ENCODE measurements around the gene PLXND1.
A peak's percentile ranks its signal among the peaks of the same experiment; 100 is the strongest.

Gene PLXND1

GRCh38 chr3:129605203-129605921, 1.1 kb downstream of the PLXND1 start:
- H3K4me3 ChIP-seq (ENCODE audit: low read depth in 1 of 2, low read length in 2 of 2) = peak overlapping the region; percentile 80 to 100
- no peaks in the 10 kb centered on the region for H3K27me3 ChIP-seq (ENCODE audit: insufficient read depth, low read length, poor library complexity)
- H2AFZ ChIP-seq (ENCODE audit: low read depth, low read length) = peak overlapping the region; percentile 76
- peaks cover 58% of the 10 kb centered on the region for H4K20me1 ChIP-seq (ENCODE audit: insufficient read depth, low read length)
- ATAC-seq (ENCODE audit: insufficient read depth, low read depth) = peak; percentile 64
- peak; percentile 69 for DNase-seq
- no peaks in the 10 kb centered on the region for H3K9me3 ChIP-seq (ENCODE audit: insufficient read depth, low read length, severe bottlenecking)
- peaks cover 74% of the 10 kb centered on the region for H3K4me1 ChIP-seq (ENCODE audit: insufficient read depth, low read length)
- peaks cover 51% of the 10 kb centered on the region for H3K36me3 ChIP-seq (ENCODE audit: insufficient read depth, low read length)
- H3K79me2 ChIP-seq (ENCODE audit: insufficient read depth, low read length) = peaks cover 67% of the 10 kb centered on the region
- peak overlapping the region; percentile 100 for H3K4me2 ChIP-seq (ENCODE audit: insufficient read depth, low read length)
- H3K9ac ChIP-seq (ENCODE audit: low read depth, low read length) = peak overlapping the region; percentile 92
- TF ChIP-seq, protein P1, sequence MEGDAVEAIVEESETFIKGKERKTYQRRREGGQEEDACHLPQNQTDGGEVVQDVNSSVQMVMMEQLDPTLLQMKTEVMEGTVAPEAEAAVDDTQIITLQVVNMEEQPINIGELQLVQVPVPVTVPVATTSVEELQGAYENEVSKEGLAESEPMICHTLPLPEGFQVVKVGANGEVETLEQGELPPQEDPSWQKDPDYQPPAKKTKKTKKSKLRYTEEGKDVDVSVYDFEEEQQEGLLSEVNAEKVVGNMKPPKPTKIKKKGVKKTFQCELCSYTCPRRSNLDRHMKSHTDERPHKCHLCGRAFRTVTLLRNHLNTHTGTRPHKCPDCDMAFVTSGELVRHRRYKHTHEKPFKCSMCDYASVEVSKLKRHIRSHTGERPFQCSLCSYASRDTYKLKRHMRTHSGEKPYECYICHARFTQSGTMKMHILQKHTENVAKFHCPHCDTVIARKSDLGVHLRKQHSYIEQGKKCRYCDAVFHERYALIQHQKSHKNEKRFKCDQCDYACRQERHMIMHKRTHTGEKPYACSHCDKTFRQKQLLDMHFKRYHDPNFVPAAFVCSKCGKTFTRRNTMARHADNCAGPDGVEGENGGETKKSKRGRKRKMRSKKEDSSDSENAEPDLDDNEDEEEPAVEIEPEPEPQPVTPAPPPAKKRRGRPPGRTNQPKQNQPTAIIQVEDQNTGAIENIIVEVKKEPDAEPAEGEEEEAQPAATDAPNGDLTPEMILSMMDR (IDR thresholded peaks at IDR 0.05; ENCODE audit: borderline replicate concordance, extremely low read depth, low read length, poor library complexity, severe bottlenecking) = no peak
- peak; percentile 22 for TF ChIP-seq EZH2 (IDR thresholded peaks at IDR 0.05; ENCODE audit: borderline replicate concordance, low read depth, low read length, severe bottlenecking)
- H3K27ac ChIP-seq (ENCODE audit: low read length) = peak overlapping the region; percentile 84

- peaks cover 73% of the 10 kb centered on the region for H3K79me2 ChIP-seq (ENCODE audit: insufficient read depth, low read length)
- peak overlapping the region; percentile 84 for H3K27ac ChIP-seq (ENCODE audit: low read length)
- H3K27me3 ChIP-seq (ENCODE audit: insufficient read depth, low read length, poor library complexity) = no peaks in the 10 kb centered on the region
Measured at GRCh38 chr3:129604767-129605166, 1.7 kb downstream of the PLXND1 start.

DNA sequence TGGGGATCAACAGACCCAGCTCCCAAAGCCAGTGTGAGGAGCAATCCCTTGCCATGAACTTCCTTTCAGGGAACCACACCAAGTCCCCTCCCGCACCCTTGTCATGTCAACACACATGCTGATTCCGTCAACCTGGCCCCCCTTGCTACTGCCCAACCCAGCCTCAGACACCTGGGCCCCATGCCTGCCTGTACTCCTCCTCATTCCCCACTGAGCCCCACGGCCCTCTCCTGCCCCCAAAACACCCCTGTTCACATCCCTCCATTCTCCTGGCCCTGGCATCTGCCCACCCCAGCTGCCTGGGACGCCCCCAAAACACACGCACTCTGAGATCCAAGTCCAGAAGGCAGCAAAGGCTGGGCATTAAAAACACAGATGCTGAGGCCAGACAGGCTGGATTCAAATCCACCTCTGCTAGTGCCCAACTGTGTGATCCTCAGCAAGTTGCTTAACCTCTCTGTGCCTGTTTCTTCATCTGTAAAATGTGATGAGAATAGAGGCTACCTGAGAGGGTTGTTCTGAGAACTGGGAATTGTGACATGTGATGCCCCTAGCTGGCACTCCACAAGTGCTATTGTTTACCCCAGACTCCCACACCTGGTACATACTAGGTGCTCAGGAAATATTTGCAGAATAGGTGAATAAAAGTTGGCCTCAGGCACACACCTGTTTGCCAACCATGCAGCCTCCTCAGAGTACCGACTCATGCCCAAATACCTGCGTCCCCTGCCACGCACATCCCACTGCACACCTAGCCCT, 2.3 kb downstream of the PLXND1 start:
- DNase-seq = peak; percentile 22
- H3K27me3 ChIP-seq (ENCODE audit: insufficient read depth, low read length, poor library complexity) = no peaks in the 10 kb centered on the region
- H2AFZ ChIP-seq (ENCODE audit: low read depth, low read length) = no peak overlapping the region
- H3K9ac ChIP-seq (ENCODE audit: low read depth, low read length) = peak overlapping the region; percentile 92
- peaks cover 79% of the 10 kb centered on the region for H3K79me2 ChIP-seq (ENCODE audit: insufficient read depth, low read length)
- H3K4me3 ChIP-seq (ENCODE audit: low read depth in 1 of 2, low read length in 2 of 2) = peak overlapping the region; percentile 80 to 100
- H3K4me2 ChIP-seq (ENCODE audit: insufficient read depth, low read length) = peak overlapping the region; percentile 100
- peaks cover 86% of the 10 kb centered on the region for H3K4me1 ChIP-seq (ENCODE audit: insufficient read depth, low read length)
- peak overlapping the region; percentile 84 for H3K27ac ChIP-seq (ENCODE audit: low read length)
- no peaks in the 10 kb centered on the region for H3K9me3 ChIP-seq (ENCODE audit: insufficient read depth, low read length, severe bottlenecking)
- TF ChIP-seq, protein P1 (IDR thresholded peaks at IDR 0.05; ENCODE audit: borderline replicate concordance, extremely low read depth, low read length, poor library complexity, severe bottlenecking) = no peak
- no peak for TF ChIP-seq EZH2 (IDR thresholded peaks at IDR 0.05; ENCODE audit: borderline replicate concordance, low read depth, low read length, severe bottlenecking)
- ATAC-seq (ENCODE audit: insufficient read depth, low read depth) = no peak
- peaks cover 63% of the 10 kb centered on the region for H3K36me3 ChIP-seq (ENCODE audit: insufficient read depth, low read length)
- peaks cover 69% of the 10 kb centered on the region for H4K20me1 ChIP-seq (ENCODE audit: insufficient read depth, low read length)

More at GRCh38 chr3:129604767-129605166, 1.7 kb downstream of the PLXND1 start:
- Histone ChIP-seq H3K4me3 (ENCODE audit: low read depth in 1 of 2, low read length in 2 of 2) (peak overlapping the region; percentile 80 to 100), H3K4me2 (ENCODE audit: insufficient read depth, low read length) (peak overlapping the region; percentile 100), H4K20me1 (ENCODE audit: insufficient read depth, low read length) (peaks cover 63% of the 10 kb centered on the region), H3K9ac (ENCODE audit: low read depth, low read length) (peak overlapping the region; percentile 92), H3K4me1 (ENCODE audit: insufficient read depth, low read length) (peaks cover 80% of the 10 kb centered on the region), H3K36me3 (ENCODE audit: insufficient read depth, low read length) (peaks cover 57% of the 10 kb centered on the region), H3K9me3 (ENCODE audit: insufficient read depth, low read length, severe bottlenecking) (no peaks in the 10 kb centered on the region), H2AFZ (ENCODE audit: low read depth, low read length) (no peak overlapping the region)
- DNase-seq = no peak
- no peak for ATAC-seq (ENCODE audit: insufficient read depth, low read depth)
- TF ChIP-seq EZH2 (IDR thresholded peaks at IDR 0.05; ENCODE audit: borderline replicate concordance, low read depth, low read length, severe bottlenecking) = no peak
- TF ChIP-seq, protein P1 (IDR thresholded peaks at IDR 0.05; ENCODE audit: borderline replicate concordance, extremely low read depth, low read length, poor library complexity, severe bottlenecking) = no peak
